K562 (cell line): Measurements from ENCODE around the gene ATP6V1F. TPM values are rescaled to one million over a fixed set of nuclear protein-coding genes. Genes with fewer than 3 reads are reported as not detected.
A peak's percentile ranks its signal among the peaks of the same experiment; 100 is the strongest.

Experiments
- CEBPZ ChIP-seq: fragments of 150-350 bp; IDR thresholded peaks from 2 replicates; pipeline ENCODE4 v1.6.1; 2014; ENCODE audit warnings: low read depth, mild to moderate bottlenecking, low read length, borderline replicate concordance
- E2F8 ChIP-seq: fragments of 450-650 bp; IDR thresholded peaks from 2 replicates; pipeline ENCODE4 v1.7.1; 2018; ENCODE audit warnings: mild to moderate bottlenecking, low read depth; ENCODE audit not compliant: partially characterized antibody
- ETV6 ChIP-seq, 3 experiments: fragments of 150-350 bp in 1 of 3; sonication (generic) in 1 of 3; formaldehyde crosslinking in 1 of 3; IDR thresholded peaks; 2 replicates each; pipeline versions ENCODE4 v1.6.1 to v1.8.0; 2014 to 2022; ENCODE audit warnings: borderline replicate concordance in 2 of 3, low read depth in 2 of 3, antibody characterized with exemption in 1 of 3, low read length in 1 of 3, mild to moderate bottlenecking in 1 of 3, missing genetic modification reagents in 1 of 3
- IRF9 ChIP-seq: fragments of 450-650 bp; IDR thresholded peaks from 2 replicates; pipeline ENCODE4 v1.6.1; 2016; ENCODE audit warnings: missing biosample characterization, missing genetic modification characterization
- POLR2G ChIP-seq: fragments of 200-400 bp; formaldehyde crosslinking; IDR thresholded peaks from 2 replicates; pipeline ENCODE4 v1.6.1; 2017; ENCODE audit warnings: low read depth, mild to moderate bottlenecking, antibody characterized with exemption, low read length, moderate library complexity
- POLR3G ChIP-seq: IDR thresholded peaks from 2 replicates; pipeline ENCODE4 v1.6.1; 2011; ENCODE audit not compliant: insufficient read length, insufficient replicate concordance; ENCODE audit errors: extremely low read depth
- RBM39 ChIP-seq: fragments of 200-400 bp; formaldehyde crosslinking; optimal IDR thresholded peaks from 2 replicates; pipeline ENCODE3; 2018; ENCODE audit warnings: low read depth, low read length
- ZNF143 ChIP-seq: sonication (generic); formaldehyde crosslinking; IDR thresholded peaks from 2 replicates; pipeline ENCODE4 v1.9.0; 2022; ENCODE audit warnings: mild to moderate bottlenecking, missing genetic modification reagents
- polyA plus RNA-seq, 8 experiments: library from polyadenylated mRNA; depleted of rRNA in 4 of 8; stranded (reverse) in 5 of 8; unstranded in 3 of 8; fragments of >200 nt; fragmentation: Nextera tagmentation in 2 of 8; fragmentation: Illumina TruSeq in 1 of 8; extraction: Ambion mirVana in 2 of 8; extraction: Trizol in 1 of 8; gene quantifications; 2 replicates each; pipeline versions ENCODE4 v1.2.1 to v1.2.3, GENCODE V29; 2011 to 2014; ENCODE audit warnings: inconsistent platforms in 1 of 8, missing spikeins in 1 of 8
- total RNA-seq, 7 experiments: library from RNA; depleted of rRNA in 6 of 7; stranded (reverse); fragments of >200 nt in 6 of 7; fragmentation: Illumina TruSeq in 2 of 7; extraction: Trizol in 2 of 7; gene quantifications; 2 replicates each; pipeline versions ENCODE4 v1.2.1 to v1.2.3, GENCODE V29; 2011 to 2021; ENCODE audit warnings: low replicate concordance in 1 of 7
- TF ChIP-seq, protein P1 (sequence below): sonication (generic); formaldehyde crosslinking; IDR thresholded peaks from 2 replicates; pipeline ENCODE4 v1.8.0; 2022; ENCODE audit warnings: mild to moderate bottlenecking, missing genetic modification reagents
- TF ChIP-seq, protein P2 (sequence below): fragments of 250-450 bp; sonication (Bioruptor Pico); IDR thresholded peaks from 2 replicates; pipeline ENCODE4 v1.8.0; 2021; ENCODE audit warnings: moderate library complexity, mild to moderate bottlenecking, inconsistent platforms
- TF ChIP-seq, protein P3 (sequence below): sonication (generic); formaldehyde crosslinking; IDR thresholded peaks from 2 replicates; pipeline ENCODE4 v1.8.1; 2023; ENCODE audit warnings: mild to moderate bottlenecking, missing genetic modification reagents

ATP6V1F gene
- total and polyA plus RNA-seq, 9 of the 15 experiments (the other 6 are each of a cell fraction or from before 2014, with no cell fraction given) = 206 to 1,123 (median 542) TPM

- TF ChIP-seq POLR2G = peak; percentile 67
- no peak for TF ChIP-seq ETV6 (IDR thresholded peaks at IDR 0.05; ENCODE audit: borderline replicate concordance in 1 of 2, low read depth in 2 of 2, low read length in 1 of 2)
- TF ChIP-seq ETV6 (CRISPR knock-in tag; IDR thresholded peaks at IDR 0.05; ENCODE audit: borderline replicate concordance) = no peak
- TF ChIP-seq, protein P1, sequence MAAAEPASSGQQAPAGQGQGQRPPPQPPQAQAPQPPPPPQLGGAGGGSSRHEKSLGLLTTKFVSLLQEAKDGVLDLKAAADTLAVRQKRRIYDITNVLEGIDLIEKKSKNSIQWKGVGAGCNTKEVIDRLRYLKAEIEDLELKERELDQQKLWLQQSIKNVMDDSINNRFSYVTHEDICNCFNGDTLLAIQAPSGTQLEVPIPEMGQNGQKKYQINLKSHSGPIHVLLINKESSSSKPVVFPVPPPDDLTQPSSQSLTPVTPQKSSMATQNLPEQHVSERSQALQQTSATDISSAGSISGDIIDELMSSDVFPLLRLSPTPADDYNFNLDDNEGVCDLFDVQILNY (CRISPR knock-in tag) = no peak
- no peak for TF ChIP-seq RBM39
- TF ChIP-seq, protein P2, sequence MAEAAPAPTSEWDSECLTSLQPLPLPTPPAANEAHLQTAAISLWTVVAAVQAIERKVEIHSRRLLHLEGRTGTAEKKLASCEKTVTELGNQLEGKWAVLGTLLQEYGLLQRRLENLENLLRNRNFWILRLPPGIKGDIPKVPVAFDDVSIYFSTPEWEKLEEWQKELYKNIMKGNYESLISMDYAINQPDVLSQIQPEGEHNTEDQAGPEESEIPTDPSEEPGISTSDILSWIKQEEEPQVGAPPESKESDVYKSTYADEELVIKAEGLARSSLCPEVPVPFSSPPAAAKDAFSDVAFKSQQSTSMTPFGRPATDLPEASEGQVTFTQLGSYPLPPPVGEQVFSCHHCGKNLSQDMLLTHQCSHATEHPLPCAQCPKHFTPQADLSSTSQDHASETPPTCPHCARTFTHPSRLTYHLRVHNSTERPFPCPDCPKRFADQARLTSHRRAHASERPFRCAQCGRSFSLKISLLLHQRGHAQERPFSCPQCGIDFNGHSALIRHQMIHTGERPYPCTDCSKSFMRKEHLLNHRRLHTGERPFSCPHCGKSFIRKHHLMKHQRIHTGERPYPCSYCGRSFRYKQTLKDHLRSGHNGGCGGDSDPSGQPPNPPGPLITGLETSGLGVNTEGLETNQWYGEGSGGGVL = no peak
- no peak for TF ChIP-seq IRF9 (tag)
- TF ChIP-seq POLR3G = no peak
- 0 out of 2 replicates have a peak, but pooled peaks have one; percentile 24 for TF ChIP-seq ZNF143 (CRISPR knock-in tag)
- TF ChIP-seq CEBPZ = no peak
- TF ChIP-seq E2F8 = no peak
- TF ChIP-seq, protein P3, sequence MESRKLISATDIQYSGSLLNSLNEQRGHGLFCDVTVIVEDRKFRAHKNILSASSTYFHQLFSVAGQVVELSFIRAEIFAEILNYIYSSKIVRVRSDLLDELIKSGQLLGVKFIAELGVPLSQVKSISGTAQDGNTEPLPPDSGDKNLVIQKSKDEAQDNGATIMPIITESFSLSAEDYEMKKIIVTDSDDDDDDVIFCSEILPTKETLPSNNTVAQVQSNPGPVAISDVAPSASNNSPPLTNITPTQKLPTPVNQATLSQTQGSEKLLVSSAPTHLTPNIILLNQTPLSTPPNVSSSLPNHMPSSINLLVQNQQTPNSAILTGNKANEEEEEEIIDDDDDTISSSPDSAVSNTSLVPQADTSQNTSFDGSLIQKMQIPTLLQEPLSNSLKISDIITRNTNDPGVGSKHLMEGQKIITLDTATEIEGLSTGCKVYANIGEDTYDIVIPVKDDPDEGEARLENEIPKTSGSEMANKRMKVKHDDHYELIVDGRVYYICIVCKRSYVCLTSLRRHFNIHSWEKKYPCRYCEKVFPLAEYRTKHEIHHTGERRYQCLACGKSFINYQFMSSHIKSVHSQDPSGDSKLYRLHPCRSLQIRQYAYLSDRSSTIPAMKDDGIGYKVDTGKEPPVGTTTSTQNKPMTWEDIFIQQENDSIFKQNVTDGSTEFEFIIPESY (CRISPR knock-in tag) = peak; percentile 70; the same call in 1 of the 2 replicates
Measured at GRCh38 chr7:128842674-128843641, 19.7 kb upstream of the ATP6V1F start (continued).
